ENCODE data around the gene AKR1A1.

The AKR1A1 gene

DNA sequence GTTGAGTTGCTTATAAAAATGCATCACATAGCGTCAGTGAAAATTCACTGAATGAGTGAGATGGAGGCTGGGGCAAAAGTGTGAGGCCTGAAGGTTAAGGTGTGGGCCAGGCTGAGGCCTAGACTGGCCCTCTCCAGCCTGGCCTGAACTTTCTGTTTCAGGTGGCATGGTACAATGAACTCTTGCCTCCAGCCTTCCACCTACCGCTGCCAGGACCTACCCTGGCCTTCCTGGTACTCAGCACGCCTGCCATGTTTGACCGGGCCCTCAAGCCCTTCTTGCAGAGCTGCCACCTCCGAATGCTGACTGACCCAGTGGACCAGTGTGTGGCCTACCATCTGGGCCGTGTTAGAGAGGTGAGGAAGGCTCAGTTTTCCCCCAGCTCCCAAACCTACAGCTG is 43.4 kb upstream of the AKR1A1 start:
- no peaks in the 10 kb centered on the region for H3K9me3 ChIP-seq (ENCODE audit: insufficient read depth, low read length)
- H3K9me2 ChIP-seq (replicated peaks; ENCODE audit: insufficient read depth, low read length) = no peaks in the 10 kb centered on the region
- peaks cover 19% of the 10 kb centered on the region for H3F3A ChIP-seq (ENCODE audit: insufficient read depth)
- H3K79me2 ChIP-seq (ENCODE audit: insufficient read depth, low read length) = no peaks in the 10 kb centered on the region
- no peak overlapping the region for H3K9ac ChIP-seq (ENCODE audit: low read length)
- peaks cover 11% of the 10 kb centered on the region for H3K36me3 ChIP-seq (ENCODE audit: low read length)
- H4K20me1 ChIP-seq (ENCODE audit: low read depth, low read length) = no peaks in the 10 kb centered on the region
- H3K27me3 ChIP-seq (ENCODE audit: low read length) = no peaks in the 10 kb centered on the region
- H3K4me2 ChIP-seq (ENCODE audit: low read depth, low read length, poor library complexity, severe bottlenecking) = no peak overlapping the region
- H3K4me3 ChIP-seq (ENCODE audit: insufficient read depth, low read length, poor library complexity, severe bottlenecking) = no peak overlapping the region
- no peak for TF ChIP-seq EZH2phosphoT487 (conservative IDR thresholded peaks at IDR 0.05; ENCODE audit: low read length)
- TF ChIP-seq, protein P1, sequence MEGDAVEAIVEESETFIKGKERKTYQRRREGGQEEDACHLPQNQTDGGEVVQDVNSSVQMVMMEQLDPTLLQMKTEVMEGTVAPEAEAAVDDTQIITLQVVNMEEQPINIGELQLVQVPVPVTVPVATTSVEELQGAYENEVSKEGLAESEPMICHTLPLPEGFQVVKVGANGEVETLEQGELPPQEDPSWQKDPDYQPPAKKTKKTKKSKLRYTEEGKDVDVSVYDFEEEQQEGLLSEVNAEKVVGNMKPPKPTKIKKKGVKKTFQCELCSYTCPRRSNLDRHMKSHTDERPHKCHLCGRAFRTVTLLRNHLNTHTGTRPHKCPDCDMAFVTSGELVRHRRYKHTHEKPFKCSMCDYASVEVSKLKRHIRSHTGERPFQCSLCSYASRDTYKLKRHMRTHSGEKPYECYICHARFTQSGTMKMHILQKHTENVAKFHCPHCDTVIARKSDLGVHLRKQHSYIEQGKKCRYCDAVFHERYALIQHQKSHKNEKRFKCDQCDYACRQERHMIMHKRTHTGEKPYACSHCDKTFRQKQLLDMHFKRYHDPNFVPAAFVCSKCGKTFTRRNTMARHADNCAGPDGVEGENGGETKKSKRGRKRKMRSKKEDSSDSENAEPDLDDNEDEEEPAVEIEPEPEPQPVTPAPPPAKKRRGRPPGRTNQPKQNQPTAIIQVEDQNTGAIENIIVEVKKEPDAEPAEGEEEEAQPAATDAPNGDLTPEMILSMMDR (IDR thresholded peaks at IDR 0.05; ENCODE audit: insufficient read depth, low read length, poor library complexity, severe bottlenecking) = no peak
- no peak overlapping the region for H3K27ac ChIP-seq (ENCODE audit: low read depth, low read length)
- no peak overlapping the region for H2AFZ ChIP-seq (ENCODE audit: low read depth, low read length, severe bottlenecking)

DNA sequence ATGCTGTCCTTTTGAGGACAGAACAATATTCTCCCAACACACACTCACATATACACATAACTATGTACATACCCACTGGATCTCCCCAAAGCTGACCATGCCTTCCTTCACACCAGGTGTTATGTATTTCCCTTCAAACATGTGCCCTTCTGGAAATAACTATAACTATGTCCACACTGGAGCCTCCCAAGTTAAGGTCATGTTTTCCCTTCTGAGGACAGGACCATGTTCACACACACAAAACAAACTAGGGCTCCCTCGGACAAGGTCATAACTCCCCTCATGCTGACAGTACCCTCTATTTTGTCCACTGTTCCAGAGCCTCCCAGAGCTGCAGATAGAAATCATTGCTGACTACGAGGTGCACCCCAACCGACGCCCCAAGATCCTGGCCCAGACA is 42.7 kb upstream of the AKR1A1 start:
- Histone ChIP-seq H3K9me2 (replicated peaks; ENCODE audit: insufficient read depth, low read length) (no peaks in the 10 kb centered on the region), H3K4me3 (ENCODE audit: insufficient read depth, low read length, poor library complexity, severe bottlenecking) (no peak overlapping the region), H2AFZ (ENCODE audit: low read depth, low read length, severe bottlenecking) (no peak overlapping the region), H3F3A (ENCODE audit: insufficient read depth) (peaks cover 25% of the 10 kb centered on the region), H3K27ac (ENCODE audit: low read depth, low read length) (no peak overlapping the region), H3K9me3 (ENCODE audit: insufficient read depth, low read length) (no peaks in the 10 kb centered on the region), H3K79me2 (ENCODE audit: insufficient read depth, low read length) (no peaks in the 10 kb centered on the region), H3K9ac (ENCODE audit: low read length) (no peak overlapping the region), H3K4me2 (ENCODE audit: low read depth, low read length, poor library complexity, severe bottlenecking) (no peak overlapping the region), H4K20me1 (ENCODE audit: low read depth, low read length) (no peaks in the 10 kb centered on the region), H3K27me3 (ENCODE audit: low read length) (no peaks in the 10 kb centered on the region), H3K36me3 (ENCODE audit: low read length) (peaks cover 11% of the 10 kb centered on the region)
- TF ChIP-seq EZH2phosphoT487 (conservative IDR thresholded peaks at IDR 0.05; ENCODE audit: low read length) = no peak

DNA sequence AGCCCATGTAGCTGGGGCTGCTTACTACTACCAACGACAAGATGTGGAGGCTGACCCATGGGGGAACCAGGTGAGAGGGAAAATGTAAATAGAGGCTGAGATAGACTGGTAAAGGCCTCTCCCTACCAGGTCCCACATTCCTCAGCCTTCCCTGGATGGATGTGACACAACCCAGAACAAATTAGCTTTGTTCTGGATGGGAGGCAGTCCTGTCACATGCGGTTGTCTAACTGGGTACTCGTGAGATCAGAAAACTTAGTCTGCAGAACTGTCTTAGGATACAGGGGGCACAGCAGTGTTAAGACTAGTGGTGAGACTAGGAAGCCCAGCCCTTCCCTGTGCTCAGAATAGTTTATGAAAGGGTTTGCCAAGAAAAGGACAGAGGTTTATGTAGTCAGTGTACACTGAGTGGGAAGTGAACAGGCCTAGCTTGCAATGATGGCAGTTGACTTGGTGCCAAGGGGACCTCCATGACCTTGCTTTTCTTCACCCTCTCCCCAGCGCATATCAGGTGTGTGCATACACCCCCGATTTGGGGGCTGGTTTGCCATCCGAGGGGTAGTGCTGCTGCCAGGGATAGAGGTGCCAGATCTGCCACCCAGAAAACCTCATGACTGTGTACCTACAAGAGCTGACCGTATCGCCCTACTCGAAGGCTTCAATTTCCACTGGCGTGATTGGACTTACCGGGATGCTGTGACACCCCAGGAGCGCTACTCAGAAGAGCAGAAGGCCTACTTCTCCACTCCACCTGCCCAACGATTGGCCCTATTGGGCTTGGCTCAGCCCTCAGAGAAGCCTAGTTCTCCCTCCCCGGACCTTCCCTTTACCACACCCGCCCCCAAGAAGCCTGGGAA is 42.1 kb upstream of the AKR1A1 start:
- Histone ChIP-seq H2AFZ (ENCODE audit: low read depth, low read length, severe bottlenecking) (no peak overlapping the region), H3F3A (ENCODE audit: insufficient read depth) (peaks cover 29% of the 10 kb centered on the region), H3K27ac (ENCODE audit: low read depth, low read length) (no peak overlapping the region), H3K9me3 (ENCODE audit: insufficient read depth, low read length) (no peaks in the 10 kb centered on the region), H3K9ac (ENCODE audit: low read length) (no peak overlapping the region), H3K36me3 (ENCODE audit: low read length) (peaks cover 15% of the 10 kb centered on the region), H3K4me3 (ENCODE audit: insufficient read depth, low read length, poor library complexity, severe bottlenecking) (no peak overlapping the region), H3K79me2 (ENCODE audit: insufficient read depth, low read length) (no peaks in the 10 kb centered on the region), H4K20me1 (ENCODE audit: low read depth, low read length) (no peaks in the 10 kb centered on the region), H3K4me2 (ENCODE audit: low read depth, low read length, poor library complexity, severe bottlenecking) (no peak overlapping the region), H3K9me2 (replicated peaks; ENCODE audit: insufficient read depth, low read length) (no peaks in the 10 kb centered on the region), H3K27me3 (ENCODE audit: low read length) (no peaks in the 10 kb centered on the region)
- no peak for TF ChIP-seq EZH2phosphoT487 (conservative IDR thresholded peaks at IDR 0.05; ENCODE audit: low read length)
- TF ChIP-seq, protein P1 (IDR thresholded peaks at IDR 0.05; ENCODE audit: insufficient read depth, low read length, poor library complexity, severe bottlenecking) = no peak

Data from SU-DHL-6 (cell line).